Measurements from ENCODE around the gene NFE2L2.
"Not testable (repeated sequence)": the region's sequence is repeated elsewhere in the genome, so short reads cannot be mapped to it uniquely, and the experiment has no call there.

The NFE2L2 gene

DNA sequence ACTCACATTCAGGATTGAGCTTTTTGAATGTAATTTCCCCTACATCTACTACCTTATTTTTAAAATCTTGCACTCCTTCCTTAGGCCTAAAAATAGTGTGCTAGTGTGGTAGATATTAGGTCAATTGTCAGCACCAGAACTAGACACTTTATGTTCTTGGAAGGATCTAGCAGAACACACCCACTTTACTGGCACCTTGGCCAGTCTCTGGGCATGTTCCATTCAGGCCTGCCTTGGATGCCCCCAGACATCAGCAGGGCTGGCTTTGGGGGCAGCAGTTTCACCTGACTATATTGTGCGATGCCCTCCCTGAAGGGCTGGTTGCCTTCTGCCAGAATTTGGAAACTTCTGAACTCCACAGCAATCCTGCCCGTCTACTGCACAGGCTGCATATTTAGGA lies 15.3 kb upstream of the NFE2L2 start:
- FAIRE-seq, result no peak

GRCh38 chr2:177275743-177276055 lies 11.2 kb upstream of the NFE2L2 start:
- FAIRE-seq, result no peak

- no peak for FAIRE-seq
Observed at GRCh38 chr2:177275040-177275742, 10.7 kb upstream of the NFE2L2 start.

- no peak for FAIRE-seq
Observed at GRCh38 chr2:177273408-177273807, 8.9 kb upstream of the NFE2L2 start.

GRCh38 chr2:177272765-177273164 lies 8.2 kb upstream of the NFE2L2 start:
- no peak for FAIRE-seq

DNA sequence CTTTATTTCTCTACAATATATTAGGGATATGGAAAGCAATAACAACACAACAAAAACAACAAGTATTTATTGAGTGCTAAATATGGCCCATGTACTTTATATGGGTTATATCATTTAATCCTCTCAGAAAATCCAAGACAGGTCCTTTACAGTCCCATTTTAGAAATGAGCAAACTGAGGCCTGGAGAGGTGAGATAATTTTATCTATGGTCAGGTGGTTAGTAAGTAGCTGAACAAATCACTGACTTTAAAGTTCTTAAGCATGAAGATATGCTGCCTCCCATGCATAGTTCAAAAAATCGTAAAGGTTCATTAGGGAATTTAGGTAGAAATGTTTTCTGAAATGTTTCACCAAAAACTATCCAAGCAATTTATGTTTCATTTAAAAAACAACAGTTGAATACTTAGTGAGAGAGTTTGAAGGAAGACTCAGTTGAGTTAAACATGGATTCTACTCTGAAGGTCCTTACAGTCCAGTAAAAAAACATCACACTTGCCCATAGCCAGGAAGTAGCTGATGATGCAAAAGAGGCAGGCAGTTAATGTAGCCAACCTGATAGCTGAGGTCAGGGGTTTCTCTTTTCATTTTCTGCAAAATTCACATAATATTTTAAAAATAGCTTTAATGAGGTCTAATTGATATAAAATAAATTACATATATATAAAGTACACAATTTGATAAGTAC lies 7.6 kb upstream of the NFE2L2 start:
- FAIRE-seq, result no peak

- no peak for FAIRE-seq
Observed at GRCh38 chr2:177270531-177270930, 6.0 kb upstream of the NFE2L2 start.

DNA sequence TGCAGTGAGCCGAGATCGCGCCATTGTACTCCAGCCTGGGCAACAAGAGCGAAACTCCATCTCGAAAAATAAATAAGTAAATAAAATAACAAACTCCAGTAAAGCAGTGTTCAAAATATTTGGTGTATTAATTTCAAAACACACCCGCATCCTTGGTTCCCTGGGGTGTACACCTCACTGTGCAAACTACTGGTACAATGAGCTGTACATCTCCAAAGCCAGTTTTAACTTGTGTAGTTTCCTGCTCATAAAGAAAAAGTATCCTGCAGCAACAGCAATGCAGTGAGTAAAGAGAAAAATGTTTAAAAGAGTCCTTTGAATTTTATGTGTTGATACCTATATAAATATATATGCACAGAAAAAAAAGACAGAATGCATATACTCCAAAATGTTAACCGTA lies 4.4 kb upstream of the NFE2L2 start:
- FAIRE-seq, result no peak

GRCh38 chr2:177268187-177268871 lies 3.8 kb upstream of the NFE2L2 start:
- FAIRE-seq, result no peak

- not testable (repeated sequence) for FAIRE-seq
Observed at GRCh38 chr2:177266955-177267354, 2.4 kb upstream of the NFE2L2 start.

GRCh38 chr2:177265824-177266817 lies 1.6 kb upstream of the NFE2L2 start:
- FAIRE-seq, result no peak

- no peak for FAIRE-seq
Observed at GRCh38 chr2:177264209-177264692, 276 bp downstream of the NFE2L2 start.

DNA sequence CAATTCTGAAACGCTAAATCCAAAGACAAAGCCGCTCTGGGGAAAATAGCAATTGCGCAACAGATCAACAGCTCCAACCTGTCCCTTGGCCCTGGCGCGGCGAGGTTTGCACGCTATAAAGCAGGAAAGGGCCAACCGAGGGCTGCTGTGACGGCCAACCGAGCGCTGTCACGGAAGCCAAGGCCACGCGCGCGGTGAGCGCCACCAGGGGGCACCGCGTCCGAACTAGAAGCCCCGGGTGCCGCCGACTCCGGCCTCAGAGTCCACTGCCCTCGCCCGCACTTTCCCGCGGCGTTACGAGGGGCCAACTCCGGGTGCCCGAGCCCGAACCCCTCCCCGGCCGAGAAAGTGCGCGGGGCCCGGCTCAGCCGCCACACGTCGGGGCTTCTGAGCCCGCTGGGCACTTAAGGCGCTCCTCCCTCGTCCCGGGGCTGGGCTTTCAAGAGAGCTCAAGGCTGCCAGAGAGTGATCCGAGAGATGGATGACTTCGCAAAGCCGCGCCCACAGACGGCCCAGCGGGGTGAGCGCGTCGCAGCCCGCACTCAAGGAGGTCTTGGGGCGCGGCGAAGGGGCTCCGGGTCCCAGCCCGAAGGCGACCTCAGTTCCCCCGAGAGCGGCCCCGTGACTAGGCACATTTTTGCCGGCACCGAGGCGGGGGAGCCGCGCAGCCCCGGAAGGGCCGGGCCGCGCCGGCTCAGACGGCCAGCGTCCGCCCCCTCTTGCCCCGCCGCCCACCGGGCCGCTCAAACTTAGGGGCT lies 897 bp downstream of the NFE2L2 start:
- no peak for FAIRE-seq

DNA sequence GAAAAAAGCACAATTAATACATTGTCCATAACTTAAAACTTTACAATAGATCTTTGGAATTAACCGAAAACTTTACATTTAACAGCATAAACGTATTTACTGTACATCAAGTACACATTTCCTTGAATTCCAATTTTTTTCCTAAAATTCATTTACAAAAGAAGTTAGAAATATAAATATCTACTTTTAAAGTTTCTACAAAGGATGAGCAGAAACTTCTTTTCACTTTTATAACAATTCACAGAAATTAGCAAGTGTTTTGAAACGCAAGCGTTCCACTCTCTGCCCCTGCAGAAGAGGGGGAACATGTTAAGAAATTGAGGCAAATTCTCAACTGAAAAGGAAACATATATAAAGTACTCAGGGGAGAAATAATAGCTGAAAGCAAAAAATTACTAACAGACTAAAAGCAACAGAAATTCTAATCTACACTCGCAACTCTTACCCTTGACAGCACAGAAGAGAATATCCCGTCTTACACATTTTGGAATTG lies 1.5 kb downstream of the NFE2L2 start:
- FAIRE-seq, result no peak

GRCh38 chr2:177262092-177262491 lies 2.4 kb downstream of the NFE2L2 start:
- no peak for FAIRE-seq

DNA sequence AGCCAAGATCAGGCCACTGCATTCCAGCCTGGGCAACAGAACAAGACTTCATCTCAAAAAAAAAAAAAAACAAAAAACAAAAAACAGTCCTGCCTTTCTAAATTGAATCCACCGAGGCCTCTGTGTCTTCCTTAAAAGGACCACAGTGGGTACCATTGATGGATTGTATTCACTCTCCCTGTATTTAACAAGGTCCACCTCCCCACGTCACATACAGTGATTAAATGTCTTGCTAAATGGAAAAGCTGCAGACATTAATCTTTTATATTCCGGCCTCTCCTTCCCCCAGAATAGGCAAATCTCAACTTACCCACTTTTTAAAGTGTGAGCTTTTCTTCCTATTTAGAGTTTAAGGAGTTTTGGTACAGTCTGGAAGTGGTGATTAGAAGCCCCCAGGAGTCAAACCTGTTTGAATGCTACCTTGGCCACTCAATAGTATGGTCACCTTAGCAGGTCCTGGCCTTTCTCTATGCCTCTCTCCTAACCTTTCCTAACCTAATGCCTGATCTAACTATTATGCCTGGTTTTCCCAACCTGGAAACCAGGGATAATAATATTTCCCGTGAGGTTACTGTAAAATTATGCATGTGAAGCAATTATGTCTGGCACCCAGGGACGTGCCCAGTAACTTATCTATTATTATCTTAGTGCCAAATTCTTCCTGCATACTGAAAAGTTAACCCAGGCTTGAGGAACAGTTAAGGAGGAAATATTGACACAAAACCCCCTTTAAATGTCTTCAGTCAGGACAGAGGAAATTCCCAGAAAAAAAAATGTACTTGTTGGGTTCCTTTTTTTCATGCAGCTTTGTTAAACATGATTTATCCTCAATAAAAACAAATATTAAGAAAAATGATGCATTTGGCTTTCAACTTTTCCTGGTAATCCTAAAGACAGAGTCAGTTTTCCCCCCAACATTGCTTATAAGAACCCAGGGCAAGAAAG lies 3.1 kb downstream of the NFE2L2 start:
- FAIRE-seq, result no peak

DNA sequence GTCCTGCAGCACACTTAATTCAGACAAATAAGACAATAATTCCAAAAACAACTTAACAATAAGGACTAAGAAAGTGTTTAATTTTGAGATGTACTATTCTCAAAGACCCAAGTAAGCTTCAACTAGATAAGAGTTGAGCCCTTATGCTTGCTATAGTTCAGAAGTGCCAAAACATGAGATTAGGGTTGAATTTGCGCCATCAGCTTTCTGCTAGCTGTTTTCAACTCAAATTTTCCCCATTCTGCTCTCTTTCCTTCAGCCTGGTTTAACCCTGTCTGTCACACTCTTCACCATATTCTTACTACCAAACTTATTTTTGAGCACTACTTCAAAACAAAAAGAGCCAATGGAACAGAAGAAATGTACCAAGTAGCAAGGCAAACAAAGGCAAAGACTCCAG lies 4.1 kb downstream of the NFE2L2 start:
- no peak for FAIRE-seq

DNA sequence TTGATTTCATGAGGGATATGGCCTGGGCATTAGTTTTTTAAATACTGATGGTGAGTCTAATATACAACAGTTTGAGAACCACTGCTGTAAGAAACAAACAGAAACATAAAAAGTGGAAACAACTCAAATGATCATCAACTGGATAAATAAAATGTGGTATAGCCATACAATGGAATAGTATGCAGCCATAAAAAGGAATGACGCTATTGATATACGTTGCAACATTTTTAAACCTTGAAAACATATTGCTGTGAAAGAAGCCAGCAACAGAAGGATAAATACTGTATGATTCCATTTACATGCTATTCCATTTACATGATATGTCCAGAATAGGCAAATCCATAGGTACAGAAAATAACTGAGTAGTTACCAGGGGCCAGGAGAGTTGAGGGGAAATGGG lies 6.5 kb downstream of the NFE2L2 start:
- FAIRE-seq, result no peak

- no peak for FAIRE-seq
Observed at GRCh38 chr2:177257471-177257870, 7.1 kb downstream of the NFE2L2 start.

DNA sequence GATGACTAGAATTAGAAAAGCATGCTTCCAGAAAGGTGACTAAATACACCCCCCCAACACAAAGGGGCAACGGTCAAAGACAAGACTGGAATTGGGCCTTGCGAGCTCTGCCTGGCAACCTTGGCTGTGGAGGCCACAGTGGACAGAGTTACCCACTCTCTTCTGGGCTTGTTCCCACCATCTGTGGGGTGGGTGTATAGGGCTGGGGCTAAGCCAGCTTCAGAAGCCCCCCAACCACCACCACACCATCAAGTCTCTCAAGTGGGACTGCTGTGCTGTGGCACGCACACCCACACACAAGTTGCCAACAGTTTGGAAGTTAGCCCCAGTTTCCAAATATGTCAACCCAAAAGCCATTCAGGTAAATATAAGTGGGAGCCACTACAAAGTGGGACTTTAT lies 7.8 kb downstream of the NFE2L2 start:
- FAIRE-seq, result no peak

DNA sequence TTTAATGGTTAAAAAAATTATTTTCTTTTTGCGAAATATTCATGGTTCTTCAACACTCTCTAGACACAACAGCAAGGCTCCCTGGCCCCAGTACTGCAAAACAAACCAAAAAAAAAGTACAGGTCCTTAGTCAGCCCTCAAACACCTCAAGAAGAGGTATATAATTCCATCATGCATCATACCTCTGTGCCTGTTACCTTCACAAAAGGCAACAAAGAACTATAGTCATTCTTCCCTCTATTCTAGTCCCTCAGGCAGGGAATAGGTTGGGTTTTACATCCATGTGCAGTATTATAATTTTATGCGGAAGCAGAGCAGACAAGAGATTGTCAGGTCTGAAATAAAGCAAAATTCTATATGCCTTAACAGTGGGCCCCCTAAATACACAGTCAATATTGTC lies 8.5 kb downstream of the NFE2L2 start:
- FAIRE-seq, result no peak
